ENCODE data around the gene PTPRN2.

- TF ChIP-seq CTCF (IDR thresholded peaks at IDR 0.05; ENCODE audit: control extremely low read depth in 1 of 3, insufficient read depth in 1 of 3, low read depth in 1 of 3, low read length in 3 of 3) (no peak), JUND (IDR thresholded peaks at IDR 0.05; ENCODE audit: low read length) (no peak), JUN (IDR thresholded peaks at IDR 0.05; ENCODE audit: low read depth, low read length) (no peak), CREB1 (IDR thresholded peaks at IDR 0.05) (no peak), ZNF274 (IDR thresholded peaks at IDR 0.05; ENCODE audit: borderline replicate concordance, extremely low read depth, low read length) (no peak), SIRT6 (IDR thresholded peaks at IDR 0.05; ENCODE audit: low read length) (no peak), POLR2A (IDR thresholded peaks at IDR 0.05; ENCODE audit: control extremely low read depth in 1 of 2, low read depth in 2 of 2, low read length in 2 of 2) (no peak), YY1 (IDR thresholded peaks at IDR 0.05; ENCODE audit: low read depth, low read length) (no peak)
Measured at GRCh38 chr7:157662981-157663716, 924.5 kb downstream of the PTPRN2 start.

Measured in H1 (cell line).